GM12878 (cell line): ENCODE data around the gene CCS. TPM values are rescaled to one million over a fixed set of nuclear protein-coding genes. Genes with fewer than 3 reads are reported as not detected.

ENCODE experiments used
- ATAC-seq: fragments of 200-7000 bp; cut with Tn5 transposase; 3 replicates; pipeline ENCODE4 v1.9.1; 2020; ENCODE audit warnings: mild to moderate bottlenecking, moderate library complexity
- BruUV-seq: library from RNA; stranded (reverse); fragments of 400-500 nt; replicated peaks from 2 replicates; lab custom pipeline; 2021; lab: Mats Ljungman, UMichigan
- CTCF ChIA-PET: fragments of 300-600 bp; sonication (Branson Sonifier 250); formaldehyde crosslinking; extraction: SDS; loops from one replicate; lab custom pipeline; 2021; ENCODE audit warnings: inconsistent platforms; lab: Yijun Ruan, JAX
- POLR2A ChIA-PET: fragments of 350-600 bp; formaldehyde crosslinking; extraction: SDS; loops from one replicate; lab custom pipeline; 2021; ENCODE audit warnings: inconsistent platforms; lab: Charles Lee
- RAD21 ChIA-PET: fragments of 300-600 bp; sonication (Branson Sonifier 250); formaldehyde crosslinking; loops from one replicate; lab custom pipeline; 2023; ENCODE audit warnings: antibody characterized with exemption; ENCODE audit not compliant: unreplicated experiment; lab: Charles Lee
- SMC1A ChIA-PET: fragments of 300-600 bp; sonication (Branson Sonifier 250); formaldehyde crosslinking; loops from one replicate; lab custom pipeline; 2023; ENCODE audit not compliant: unreplicated experiment, uncharacterized antibody; lab: Charles Lee
- DNase-seq: peaks from one replicate; pipeline ENCODE4 v3.0.0-alpha.2; 2011; ENCODE audit warnings: low read depth, low spot score
- FAIRE-seq: peaks from 3 replicates; lab custom pipeline; 2011; peaks lifted over from hg19 to GRCh38; lab: Jason Lieb, UNC
- H2AFZ ChIP-seq: 2 replicates; pipeline ENCODE4 v1.6.0; 2011; ENCODE audit warnings: low read depth, low read length, control low read depth; ENCODE audit not compliant: control insufficient read depth
- H3K27ac ChIP-seq: 2 replicates; pipeline ENCODE4 v1.5.1; 2011; ENCODE audit warnings: control low read depth; ENCODE audit not compliant: control insufficient read depth, insufficient read depth
- H3K27me3 ChIP-seq, 2 experiments: replicated peaks in 1 of 2; 2 replicates each; pipeline versions ENCODE4 v1.6.0 to v1.6.1; 2011; ENCODE audit warnings: low read length in 1 of 2; ENCODE audit not compliant: control insufficient read depth in 2 of 2, insufficient read depth in 2 of 2
- H3K36me3 ChIP-seq, 2 experiments: 2 replicates each; pipeline ENCODE4 v1.5.1; 2011; ENCODE audit warnings: low read length in 1 of 2; ENCODE audit not compliant: control insufficient read depth in 2 of 2, insufficient read depth in 2 of 2
- H3K4me1 ChIP-seq: 2 replicates; pipeline ENCODE4 v1.6.1; 2011; ENCODE audit warnings: mild to moderate bottlenecking, low read length, moderate library complexity, mixed read lengths; ENCODE audit not compliant: control insufficient read depth, insufficient read depth
- H3K4me2 ChIP-seq: 2 replicates; pipeline ENCODE4 v1.6.0; 2011; ENCODE audit warnings: control low read depth; ENCODE audit not compliant: control insufficient read depth, insufficient read depth
- H3K4me3 ChIP-seq: fragments of 200-600 bp; sonication (generic); 2 replicates; pipeline ENCODE4 v1.5.1; 2016
- H3K79me2 ChIP-seq: 2 replicates; pipeline ENCODE4 v1.6.0; 2011; ENCODE audit warnings: low read length; ENCODE audit not compliant: control insufficient read depth, insufficient read depth
- H3K9ac ChIP-seq: 2 replicates; pipeline ENCODE4 v1.8.0; 2011; ENCODE audit warnings: low read length, control low read depth, mixed read lengths; ENCODE audit not compliant: control insufficient read depth, insufficient read depth
- H3K9me3 ChIP-seq: replicated peaks from 3 replicates; pipeline ENCODE4 v1.5.1; 2011; ENCODE audit warnings: mild to moderate bottlenecking, low read length; ENCODE audit not compliant: control insufficient read depth, insufficient read depth
- H4K20me1 ChIP-seq: 2 replicates; pipeline ENCODE4 v1.6.0; 2011; ENCODE audit not compliant: control insufficient read depth, insufficient read depth
- CEBPB ChIP-seq, 2 experiments: fragments of 150-350 bp in 1 of 2; IDR thresholded peaks; 2 replicates each; pipeline ENCODE4 v1.6.1; 2012 to 2014; ENCODE audit warnings: low read depth in 2 of 2, low read length in 2 of 2, borderline replicate concordance in 1 of 2, inconsistent platforms in 1 of 2
- CHD2 ChIP-seq: IDR thresholded peaks from 2 replicates; pipeline ENCODE4 v1.6.1; 2011; ENCODE audit warnings: low read depth, low read length, improper control_type of control experiment, borderline replicate concordance
- DPF2 ChIP-seq: fragments of 450-650 bp; IDR thresholded peaks from 2 replicates; pipeline ENCODE4 v1.6.1; 2017; ENCODE audit warnings: mild to moderate bottlenecking
- GATAD2B ChIP-seq: fragments of 450-650 bp; conservative IDR thresholded peaks from 2 replicates; pipeline ENCODE4 v1.6.1; 2017; ENCODE audit warnings: low read depth, mild to moderate bottlenecking, moderate library complexity
- HDAC2 ChIP-seq: fragments of 200-600 bp; sonication (generic); IDR thresholded peaks from 2 replicates; pipeline ENCODE4 v1.6.1; 2017
- IKZF2 ChIP-seq, 2 experiments: fragments of 450-650 bp; IDR thresholded peaks; 2 replicates each; pipeline ENCODE4 v1.6.1; 2017; ENCODE audit warnings: mild to moderate bottlenecking in 2 of 2, moderate library complexity in 2 of 2
- MYC ChIP-seq: IDR thresholded peaks from 2 replicates; pipeline ENCODE4 v1.6.1; 2011; ENCODE audit warnings: mild to moderate bottlenecking, low read length, moderate library complexity, inconsistent platforms; ENCODE audit not compliant: insufficient read depth, insufficient replicate concordance, insufficient read length, severe bottlenecking
- NR2F1 ChIP-seq: fragments of 450-650 bp; conservative IDR thresholded peaks from 2 replicates; pipeline ENCODE4 v1.6.1; 2017; ENCODE audit warnings: mild to moderate bottlenecking
- NRF1 ChIP-seq: conservative IDR thresholded peaks from 2 replicates; pipeline ENCODE4 v1.6.1; 2011; ENCODE audit warnings: mild to moderate bottlenecking, low read depth, low read length, improper control_type of control experiment
- PML ChIP-seq: IDR thresholded peaks from 2 replicates; pipeline ENCODE4 v1.6.1; 2012; ENCODE audit warnings: low read length, inconsistent platforms
- RAD21 ChIP-seq: IDR thresholded peaks from 2 replicates; pipeline ENCODE4 v1.6.1; 2011; ENCODE audit warnings: mild to moderate bottlenecking, low read depth, low read length, moderate library complexity; ENCODE audit not compliant: insufficient read depth
- SP1 ChIP-seq: IDR thresholded peaks from one replicate; pipeline ENCODE4 v1.6.1; 2011; ENCODE audit warnings: low read depth, low read length
- TARDBP ChIP-seq: IDR thresholded peaks from 2 replicates; pipeline ENCODE4 v1.6.1; 2016; ENCODE audit warnings: borderline replicate concordance
- WRNIP1 ChIP-seq: IDR thresholded peaks from 2 replicates; pipeline ENCODE4 v1.6.1; 2011; ENCODE audit warnings: low read depth, low read length, improper control_type of control experiment, borderline replicate concordance
- WGBS: methylation state at CpG from one replicate; pipeline ENCODE4 v1.1.6; 2016; ENCODE audit warnings: low lambda C conversion rate; ENCODE audit not compliant: insufficient replicate concordance, insufficient coverage; ENCODE audit errors: missing lambda C conversion rate; 5-methylcytosine and 5-hydroxymethylcytosine counted together
- in situ Hi-C: fragments of 300-500 bp; cut with MboI; formaldehyde crosslinking; loops from 9 replicates; pipeline ENCODE4 v1.14.3; 2018; ENCODE audit warnings: mixed read lengths
- intact Hi-C: fragments of 100-400 bp; cut with micrococcal nuclease; formaldehyde crosslinking; loops from one replicate; pipeline ENCODE4 v1.14.2; 2022; ENCODE audit not compliant: unreplicated experiment
- polyA plus RNA-seq, 11 experiments: library from polyadenylated mRNA; depleted of rRNA in 4 of 11; unstranded in 6 of 11; stranded (reverse) in 5 of 11; fragments of >200 nt; fragmentation: Nextera tagmentation in 4 of 11; fragmentation: Illumina TruSeq in 1 of 11; extraction: Ambion mirVana in 4 of 11; extraction: Trizol in 1 of 11; gene quantifications; 1 replicate in 1 of 11; 2 replicates in 10 of 11; pipeline versions ENCODE4 v1.2.1 to v1.2.3, GENCODE V29; 2011 to 2016; ENCODE audit warnings: inconsistent platforms in 2 of 11, missing spikeins in 2 of 11, low read depth in 1 of 11
- total RNA-seq, 4 experiments: library from RNA; depleted of rRNA in 3 of 4; stranded (reverse); fragments of >200 nt in 3 of 4; fragmentation: Illumina TruSeq in 1 of 4; extraction: Trizol in 1 of 4; gene quantifications; 2 replicates each; pipeline versions ENCODE4 v1.2.1 to v1.2.3, GENCODE V29; 2013 to 2021
- TF ChIP-seq, protein P1 (sequence below): fragments of 150-350 bp; IDR thresholded peaks from 2 replicates; pipeline ENCODE4 v1.6.1; 2016; ENCODE audit warnings: low read depth, low read length
- TF ChIP-seq, protein P2 (sequence below): IDR thresholded peaks from 2 replicates; pipeline ENCODE4 v1.6.1; 2012; ENCODE audit warnings: low read depth, low read length, improper control_type of control experiment
- TF ChIP-seq, protein P3 (sequence below): fragments of 450-650 bp; IDR thresholded peaks from 2 replicates; pipeline ENCODE4 v1.6.1; 2016; ENCODE audit warnings: mild to moderate bottlenecking

The CCS gene
- total and polyA plus RNA-seq, 10 of the 15 experiments (the other 5 are each of a cell fraction or from before 2014, with no cell fraction given): 1.5 to 44.2 (median 30.6) TPM

DNA sequence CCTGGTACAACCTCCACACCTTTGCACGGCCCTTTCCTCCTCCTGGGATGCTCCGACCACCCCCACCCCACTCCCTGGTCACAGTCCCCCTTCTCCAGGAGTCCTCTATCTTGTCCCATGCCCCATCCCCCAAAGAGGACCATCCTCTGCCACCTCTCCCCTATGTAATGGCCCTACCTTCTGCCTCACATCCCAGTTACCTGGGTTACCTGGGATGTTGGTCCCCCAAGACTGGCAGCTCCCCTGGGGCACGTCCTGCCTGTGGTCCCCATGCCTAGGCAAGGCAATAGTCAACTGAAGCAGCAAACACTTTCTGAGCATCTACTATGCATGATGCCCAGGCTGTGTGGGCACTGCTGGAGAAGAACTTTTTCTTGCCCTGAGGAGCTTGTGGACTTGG, 37.6 kb upstream of the CCS start:
- no peaks in the 10 kb centered on the region for H3K9me3 ChIP-seq
- BruUV-seq: no TSS peak
- no peak overlapping the region for H3K9ac ChIP-seq
- no peak overlapping the region for H3K27ac ChIP-seq
- H3K79me2 ChIP-seq: no peaks in the 10 kb centered on the region
- H3K4me3 ChIP-seq: no peak overlapping the region
- ChIA-PET POLR2A (no interaction called here), CTCF (no interaction called here)
- intact Hi-C loops (no loop called here), in situ Hi-C loops (no loop called here)
- TF ChIP-seq NR2F1: no peak
- TF ChIP-seq HDAC2: no peak
- TF ChIP-seq RAD21: no peak
- TF ChIP-seq, protein P1, sequence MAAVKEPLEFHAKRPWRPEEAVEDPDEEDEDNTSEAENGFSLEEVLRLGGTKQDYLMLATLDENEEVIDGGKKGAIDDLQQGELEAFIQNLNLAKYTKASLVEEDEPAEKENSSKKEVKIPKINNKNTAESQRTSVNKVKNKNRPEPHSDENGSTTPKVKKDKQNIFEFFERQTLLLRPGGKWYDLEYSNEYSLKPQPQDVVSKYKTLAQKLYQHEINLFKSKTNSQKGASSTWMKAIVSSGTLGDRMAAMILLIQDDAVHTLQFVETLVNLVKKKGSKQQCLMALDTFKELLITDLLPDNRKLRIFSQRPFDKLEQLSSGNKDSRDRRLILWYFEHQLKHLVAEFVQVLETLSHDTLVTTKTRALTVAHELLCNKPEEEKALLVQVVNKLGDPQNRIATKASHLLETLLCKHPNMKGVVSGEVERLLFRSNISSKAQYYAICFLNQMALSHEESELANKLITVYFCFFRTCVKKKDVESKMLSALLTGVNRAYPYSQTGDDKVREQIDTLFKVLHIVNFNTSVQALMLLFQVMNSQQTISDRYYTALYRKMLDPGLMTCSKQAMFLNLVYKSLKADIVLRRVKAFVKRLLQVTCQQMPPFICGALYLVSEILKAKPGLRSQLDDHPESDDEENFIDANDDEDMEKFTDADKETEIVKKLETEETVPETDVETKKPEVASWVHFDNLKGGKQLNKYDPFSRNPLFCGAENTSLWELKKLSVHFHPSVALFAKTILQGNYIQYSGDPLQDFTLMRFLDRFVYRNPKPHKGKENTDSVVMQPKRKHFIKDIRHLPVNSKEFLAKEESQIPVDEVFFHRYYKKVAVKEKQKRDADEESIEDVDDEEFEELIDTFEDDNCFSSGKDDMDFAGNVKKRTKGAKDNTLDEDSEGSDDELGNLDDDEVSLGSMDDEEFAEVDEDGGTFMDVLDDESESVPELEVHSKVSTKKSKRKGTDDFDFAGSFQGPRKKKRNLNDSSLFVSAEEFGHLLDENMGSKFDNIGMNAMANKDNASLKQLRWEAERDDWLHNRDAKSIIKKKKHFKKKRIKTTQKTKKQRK: no peak
- no peak for TF ChIP-seq MYC
- TF ChIP-seq SP1: no peak
- TF ChIP-seq NRF1: no peak
- TF ChIP-seq, protein P2, sequence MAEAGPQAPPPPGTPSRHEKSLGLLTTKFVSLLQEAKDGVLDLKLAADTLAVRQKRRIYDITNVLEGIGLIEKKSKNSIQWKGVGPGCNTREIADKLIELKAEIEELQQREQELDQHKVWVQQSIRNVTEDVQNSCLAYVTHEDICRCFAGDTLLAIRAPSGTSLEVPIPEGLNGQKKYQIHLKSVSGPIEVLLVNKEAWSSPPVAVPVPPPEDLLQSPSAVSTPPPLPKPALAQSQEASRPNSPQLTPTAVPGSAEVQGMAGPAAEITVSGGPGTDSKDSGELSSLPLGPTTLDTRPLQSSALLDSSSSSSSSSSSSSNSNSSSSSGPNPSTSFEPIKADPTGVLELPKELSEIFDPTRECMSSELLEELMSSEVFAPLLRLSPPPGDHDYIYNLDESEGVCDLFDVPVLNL: no peak
- no peak for TF ChIP-seq CEBPB (IDR thresholded peaks at IDR 0.05; ENCODE audit: borderline replicate concordance in 1 of 2, low read depth in 2 of 2, low read length in 2 of 2)
- TF ChIP-seq TARDBP: no peak
- TF ChIP-seq DPF2: no peak
- TF ChIP-seq GATAD2B: no peak
- TF ChIP-seq CHD2: no peak
- TF ChIP-seq, protein P3, sequence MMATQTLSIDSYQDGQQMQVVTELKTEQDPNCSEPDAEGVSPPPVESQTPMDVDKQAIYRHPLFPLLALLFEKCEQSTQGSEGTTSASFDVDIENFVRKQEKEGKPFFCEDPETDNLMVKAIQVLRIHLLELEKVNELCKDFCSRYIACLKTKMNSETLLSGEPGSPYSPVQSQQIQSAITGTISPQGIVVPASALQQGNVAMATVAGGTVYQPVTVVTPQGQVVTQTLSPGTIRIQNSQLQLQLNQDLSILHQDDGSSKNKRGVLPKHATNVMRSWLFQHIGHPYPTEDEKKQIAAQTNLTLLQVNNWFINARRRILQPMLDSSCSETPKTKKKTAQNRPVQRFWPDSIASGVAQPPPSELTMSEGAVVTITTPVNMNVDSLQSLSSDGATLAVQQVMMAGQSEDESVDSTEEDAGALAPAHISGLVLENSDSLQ: no peak
- TF ChIP-seq IKZF2 (IDR thresholded peaks at IDR 0.05): no peak
- no peak for TF ChIP-seq PML
- TF ChIP-seq WRNIP1: no peak
- TF ChIP-seq, all 136 proteins: peak for 0
- Histone ChIP-seq H3K4me2 (no peak overlapping the region), H3K4me1 (no peaks in the 10 kb centered on the region), H2AFZ (no peak overlapping the region), H4K20me1 (no peaks in the 10 kb centered on the region), H3K36me3 (no peaks in the 10 kb centered on the region), H3K27me3 (no peaks in the 10 kb centered on the region)
- SMC1A ChIA-PET: no interaction called here
- WGBS: 0% methylated on average over 3 of the region's 3 CpGs
- RAD21 ChIA-PET: no interaction called here
- FAIRE-seq: no peak
- DNase-seq: no peak
- ATAC-seq: no peak
